Measurements from ENCODE around the gene CRB1. TPM values are rescaled to one million over a fixed set of nuclear protein-coding genes. Genes with fewer than 3 reads are reported as not detected.

The CRB1 gene
- total RNA-seq, 1 donor from 2014 or later: 0.51 TPM

DNA sequence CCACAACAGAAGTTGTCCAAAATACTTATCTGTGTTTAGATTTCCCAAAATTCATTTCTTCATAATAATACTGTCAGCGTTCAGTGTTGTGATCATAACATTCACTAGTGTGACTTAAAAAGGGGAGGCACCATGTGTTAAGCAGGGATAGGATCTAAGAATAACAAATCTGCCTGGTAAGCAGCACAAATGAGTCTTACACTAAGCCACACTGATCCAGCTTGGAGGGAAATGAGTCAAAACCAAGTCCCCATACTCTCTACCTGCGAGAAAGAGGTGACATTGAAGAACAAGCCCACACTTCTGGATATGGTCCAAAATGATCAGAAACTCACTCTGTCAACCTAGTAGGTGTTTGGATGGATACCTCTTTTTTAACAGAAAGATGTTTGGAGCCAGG, 145.5 kb downstream of the CRB1 start:
- Mint-ChIP-seq H3K4me3 (no peak overlapping the region), H3K36me3 (no peaks in the 10 kb centered on the region), H3K27ac (no peak overlapping the region), H3K9me3 (no peaks in the 10 kb centered on the region), H3K4me1 (peaks cover 9% of the 10 kb centered on the region), H3K27me3 (ENCODE audit: low read depth) (no peaks in the 10 kb centered on the region)
- DNase-seq (ENCODE audit: low spot score in 2 of 2, unreplicated experiment in 2 of 2): no peak
- TF ChIP-seq, protein P1, sequence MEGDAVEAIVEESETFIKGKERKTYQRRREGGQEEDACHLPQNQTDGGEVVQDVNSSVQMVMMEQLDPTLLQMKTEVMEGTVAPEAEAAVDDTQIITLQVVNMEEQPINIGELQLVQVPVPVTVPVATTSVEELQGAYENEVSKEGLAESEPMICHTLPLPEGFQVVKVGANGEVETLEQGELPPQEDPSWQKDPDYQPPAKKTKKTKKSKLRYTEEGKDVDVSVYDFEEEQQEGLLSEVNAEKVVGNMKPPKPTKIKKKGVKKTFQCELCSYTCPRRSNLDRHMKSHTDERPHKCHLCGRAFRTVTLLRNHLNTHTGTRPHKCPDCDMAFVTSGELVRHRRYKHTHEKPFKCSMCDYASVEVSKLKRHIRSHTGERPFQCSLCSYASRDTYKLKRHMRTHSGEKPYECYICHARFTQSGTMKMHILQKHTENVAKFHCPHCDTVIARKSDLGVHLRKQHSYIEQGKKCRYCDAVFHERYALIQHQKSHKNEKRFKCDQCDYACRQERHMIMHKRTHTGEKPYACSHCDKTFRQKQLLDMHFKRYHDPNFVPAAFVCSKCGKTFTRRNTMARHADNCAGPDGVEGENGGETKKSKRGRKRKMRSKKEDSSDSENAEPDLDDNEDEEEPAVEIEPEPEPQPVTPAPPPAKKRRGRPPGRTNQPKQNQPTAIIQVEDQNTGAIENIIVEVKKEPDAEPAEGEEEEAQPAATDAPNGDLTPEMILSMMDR (IDR thresholded peaks at IDR 0.05; ENCODE audit: unreplicated experiment): no peak

GRCh38 chr1:197415221-197415620, 147.2 kb downstream of the CRB1 start:
- Mint-ChIP-seq H3K4me3 (no peak overlapping the region), H3K27me3 (ENCODE audit: low read depth) (no peaks in the 10 kb centered on the region), H3K27ac (no peak overlapping the region), H3K9me3 (no peaks in the 10 kb centered on the region), H3K36me3 (no peaks in the 10 kb centered on the region), H3K4me1 (peaks cover 4% of the 10 kb centered on the region)
- TF ChIP-seq, protein P1 (IDR thresholded peaks at IDR 0.05; ENCODE audit: unreplicated experiment): no peak
- no peak for DNase-seq (ENCODE audit: low spot score in 2 of 2, unreplicated experiment in 2 of 2)

DNA sequence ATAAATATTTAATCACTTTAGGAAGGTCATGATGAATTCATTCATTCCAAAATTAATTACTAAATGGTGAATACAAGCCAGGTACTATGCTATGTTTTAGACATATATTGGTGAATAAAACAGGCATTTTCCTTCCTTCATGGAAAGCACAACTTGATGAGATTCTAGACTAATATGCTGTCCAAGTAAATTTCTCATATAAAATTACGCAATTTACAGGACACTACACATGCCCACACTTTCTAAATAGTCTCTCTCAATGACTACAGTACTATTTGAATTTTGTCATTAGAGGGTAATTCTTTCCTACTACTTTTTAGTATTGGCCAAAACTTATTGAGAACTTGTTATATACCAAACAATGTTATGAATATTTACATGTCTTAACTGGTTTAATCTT, 150.6 kb downstream of the CRB1 start:
- H3K27ac Mint-ChIP-seq: no peak overlapping the region

DNA sequence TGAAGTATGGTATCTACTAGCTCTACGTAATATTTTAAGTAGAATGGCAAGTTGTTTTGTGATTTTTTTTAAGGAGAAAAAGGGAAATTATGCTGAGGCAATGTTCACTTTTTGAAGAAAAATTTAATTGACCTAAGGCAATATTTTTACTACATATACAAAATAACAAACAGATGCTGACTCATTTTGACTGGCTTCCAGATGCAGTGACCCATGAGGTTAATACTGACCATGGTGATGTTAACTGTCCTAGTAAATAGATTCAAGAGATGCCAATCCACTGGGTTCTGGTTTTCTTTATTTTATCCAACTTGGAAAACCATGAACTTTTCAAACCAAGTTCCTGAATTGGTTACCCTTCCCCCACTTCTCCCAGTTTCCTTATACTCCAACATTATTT, 154.9 kb downstream of the CRB1 start:
- H3K9me3 Mint-ChIP-seq: no peaks in the 10 kb centered on the region
- H3K36me3 Mint-ChIP-seq: no peaks in the 10 kb centered on the region
- H3K27ac Mint-ChIP-seq: no peak overlapping the region
- H3K4me3 Mint-ChIP-seq: no peak overlapping the region
- H3K27me3 Mint-ChIP-seq (ENCODE audit: low read depth): no peaks in the 10 kb centered on the region
- TF ChIP-seq, protein P1 (IDR thresholded peaks at IDR 0.05; ENCODE audit: unreplicated experiment): no peak
- no peak for DNase-seq (ENCODE audit: low spot score in 2 of 2, unreplicated experiment in 2 of 2)
- H3K4me1 Mint-ChIP-seq: no peaks in the 10 kb centered on the region

More for the DNA sequence above, 150.6 kb downstream of the CRB1 start:
- no peaks in the 10 kb centered on the region for H3K36me3 Mint-ChIP-seq
- no peak for DNase-seq (ENCODE audit: low spot score in 2 of 2, unreplicated experiment in 2 of 2)
- no peaks in the 10 kb centered on the region for H3K27me3 Mint-ChIP-seq (ENCODE audit: low read depth)
- no peaks in the 10 kb centered on the region for H3K4me1 Mint-ChIP-seq
- H3K9me3 Mint-ChIP-seq: no peaks in the 10 kb centered on the region
- H3K4me3 Mint-ChIP-seq: no peak overlapping the region
- TF ChIP-seq, protein P1 (IDR thresholded peaks at IDR 0.05; ENCODE audit: unreplicated experiment): no peak

DNA sequence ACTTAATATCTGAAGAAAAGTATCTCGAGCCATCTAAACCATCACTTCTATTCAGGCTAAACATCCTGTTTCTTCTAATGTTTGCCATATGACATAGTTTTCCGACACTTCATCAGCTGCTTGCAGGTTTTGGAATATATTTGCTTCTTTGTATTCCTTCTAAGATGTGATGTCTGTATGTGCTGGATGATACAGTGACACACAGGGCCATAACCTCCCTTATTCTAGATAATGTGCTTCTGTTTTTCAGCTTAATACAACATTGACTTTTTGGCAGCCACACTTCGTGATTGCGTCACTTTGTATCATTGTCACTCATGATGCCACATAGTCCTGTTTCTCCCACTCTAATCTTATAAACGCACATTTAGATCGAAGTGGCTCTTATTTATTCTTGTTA, 156.3 kb downstream of the CRB1 start:
- Mint-ChIP-seq H3K27ac (no peak overlapping the region), H3K9me3 (no peaks in the 10 kb centered on the region), H3K27me3 (ENCODE audit: low read depth) (no peaks in the 10 kb centered on the region), H3K4me1 (no peaks in the 10 kb centered on the region), H3K36me3 (no peaks in the 10 kb centered on the region), H3K4me3 (no peak overlapping the region)
- TF ChIP-seq, protein P1 (IDR thresholded peaks at IDR 0.05; ENCODE audit: unreplicated experiment): no peak
- no peak for DNase-seq (ENCODE audit: low spot score in 2 of 2, unreplicated experiment in 2 of 2)

DNA sequence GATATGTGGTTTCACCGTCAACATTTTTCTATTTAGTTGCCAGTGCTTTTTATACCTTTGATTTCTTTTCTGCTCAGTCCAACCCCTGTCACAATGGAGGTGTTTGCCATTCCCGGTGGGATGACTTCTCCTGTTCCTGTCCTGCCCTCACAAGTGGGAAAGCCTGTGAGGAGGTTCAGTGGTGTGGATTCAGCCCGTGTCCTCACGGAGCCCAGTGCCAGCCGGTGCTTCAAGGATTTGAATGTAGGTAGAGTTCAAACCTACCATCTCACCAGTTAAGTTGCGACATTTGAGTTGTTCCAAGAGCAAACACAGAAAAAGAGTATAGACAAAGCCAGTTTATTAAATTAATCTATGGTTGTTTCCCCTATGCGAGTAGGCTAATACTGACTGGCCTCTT, 161.3 kb downstream of the CRB1 start:
- Mint-ChIP-seq H3K4me1 (peaks cover 13% of the 10 kb centered on the region), H3K36me3 (no peaks in the 10 kb centered on the region), H3K27me3 (ENCODE audit: low read depth) (no peaks in the 10 kb centered on the region), H3K4me3 (no peak overlapping the region), H3K27ac (no peak overlapping the region), H3K9me3 (no peaks in the 10 kb centered on the region)
- TF ChIP-seq, protein P1 (IDR thresholded peaks at IDR 0.05; ENCODE audit: unreplicated experiment): no peak
- DNase-seq (ENCODE audit: low spot score in 2 of 2, unreplicated experiment in 2 of 2): no peak
